Kidney (tissue), 14 donors: ENCODE measurements around the gene PLXNA1. TPM values are rescaled to one million over a fixed set of nuclear protein-coding genes. Genes with fewer than 3 reads are reported as not detected.

Experiments used
- DNase-seq, 5 donors: peaks; one replicate each; pipeline ENCODE4 v3.0.0-alpha.2; 2013 to 2020
- FAIRE-seq: peaks from 2 replicates; lab custom pipeline; 2012; peaks lifted over from hg19 to GRCh38; lab: Jason Lieb, UNC
- H3K27ac ChIP-seq, 2 donors: one replicate each; pipeline ENCODE4 v1.7.0; 2013; ENCODE audit warnings: low read depth in 2 of 2, low read length in 2 of 2, inconsistent platforms in 1 of 2
- H3K27me3 ChIP-seq: one replicate; pipeline ENCODE4 v1.7.1; 2013; ENCODE audit warnings: low read length, inconsistent platforms; ENCODE audit not compliant: control insufficient read depth, insufficient read depth
- H3K36me3 ChIP-seq, 3 donors: one replicate each; pipeline versions ENCODE4 v1.7.0 to v1.7.1; 2013; ENCODE audit warnings: low read length in 3 of 3, control low read depth in 1 of 3, inconsistent platforms in 1 of 3; ENCODE audit not compliant: insufficient read depth in 3 of 3, control insufficient read depth in 2 of 3
- H3K4me1 ChIP-seq, 3 donors: one replicate each; pipeline versions ENCODE4 v1.7.0 to v1.7.1; 2013; ENCODE audit warnings: low read length in 3 of 3, inconsistent platforms in 1 of 3, low read depth in 1 of 3; ENCODE audit not compliant: control insufficient read depth in 2 of 3, insufficient read depth in 2 of 3
- H3K4me3 ChIP-seq, 3 donors: one replicate each; pipeline versions ENCODE4 v1.7.0 to v1.8.1; 2013; ENCODE audit warnings: low read length in 3 of 3, control low read depth in 1 of 3, inconsistent platforms in 1 of 3
- H3K9ac ChIP-seq, 3 donors: one replicate each; pipeline versions ENCODE4 v1.7.0 to v1.7.1; 2013; ENCODE audit warnings: low read length in 3 of 3, control low read depth in 1 of 3, inconsistent platforms in 1 of 3
- H3K9me3 ChIP-seq, 3 donors: one replicate each; pipeline versions ENCODE4 v1.7.0 to v1.7.1; 2013; ENCODE audit warnings: low read length in 3 of 3, control low read depth in 1 of 3, inconsistent platforms in 1 of 3; ENCODE audit not compliant: control insufficient read depth in 2 of 3, insufficient read depth in 1 of 3
- CTCF ChIP-seq: IDR thresholded peaks from 3 replicates; pipeline ENCODE4 v1.5.1; 2012; ENCODE audit warnings: mild to moderate bottlenecking, moderate library complexity, borderline replicate concordance; ENCODE audit not compliant: insufficient read depth; ENCODE audit errors: extremely low read depth
- intact Hi-C: fragments of 100-400 bp; cut with DNase I; formaldehyde crosslinking; loops from one replicate; pipeline ENCODE4 v1.11.1; 2022
- polyA plus RNA-seq: library from polyadenylated mRNA; stranded (reverse); fragments of 350-450 nt; fragmentation: Illumina TruSeq; extraction: RNeasy Lipid Tissue Mini Kit (QIAGEN cat#74804); gene quantifications from one replicate; pipeline ENCODE4 v1.2.3, GENCODE V29; 2014; ENCODE audit warnings: low read depth, low replicate concordance; ENCODE audit not compliant: insufficient read depth
- total RNA-seq: library from RNA; stranded (reverse); fragmentation: NEBNext Ultra II Directional; extraction: Animal tissue kit (Norgen Biotek cat#: 25700); gene quantifications from one replicate; pipeline ENCODE4 v1.2.1, GENCODE V29; 2021
- donor health status: control.
- donor health status: control.
- donor health status: control.
- donor health status: control.
- donor health status: control.
- donor health status: DM: yes; HTN: yes; CAD: no.
- donor health status: Normal renal cell carcinoma (clear cell type).

Gene PLXNA1
- total and polyA plus RNA-seq, 2 donors from 2014 or later, result 5.3 to 29.0 TPM

GRCh38 chr3:126960604-126960995 is 22.3 kb upstream of the PLXNA1 start:
- DNase-seq, result peak in 1 of 5 donors; percentile 67
- Histone ChIP-seq H3K27ac (no peak overlapping the region), H3K9ac (no peak overlapping the region), H3K4me3 (no peak overlapping the region), H3K27me3 (no peaks in the 10 kb centered on the region), H3K4me1 (peaks cover 0 to 14% (median 0%) of the 10 kb centered on the region in 3 donors), H3K9me3 (no peaks in the 10 kb centered on the region), H3K36me3 (peaks cover 0 to 4% (median 0%) of the 10 kb centered on the region in 3 donors)
- intact Hi-C loops, result no loop called here
- no peak for FAIRE-seq
- TF ChIP-seq CTCF, result no peak

DNA sequence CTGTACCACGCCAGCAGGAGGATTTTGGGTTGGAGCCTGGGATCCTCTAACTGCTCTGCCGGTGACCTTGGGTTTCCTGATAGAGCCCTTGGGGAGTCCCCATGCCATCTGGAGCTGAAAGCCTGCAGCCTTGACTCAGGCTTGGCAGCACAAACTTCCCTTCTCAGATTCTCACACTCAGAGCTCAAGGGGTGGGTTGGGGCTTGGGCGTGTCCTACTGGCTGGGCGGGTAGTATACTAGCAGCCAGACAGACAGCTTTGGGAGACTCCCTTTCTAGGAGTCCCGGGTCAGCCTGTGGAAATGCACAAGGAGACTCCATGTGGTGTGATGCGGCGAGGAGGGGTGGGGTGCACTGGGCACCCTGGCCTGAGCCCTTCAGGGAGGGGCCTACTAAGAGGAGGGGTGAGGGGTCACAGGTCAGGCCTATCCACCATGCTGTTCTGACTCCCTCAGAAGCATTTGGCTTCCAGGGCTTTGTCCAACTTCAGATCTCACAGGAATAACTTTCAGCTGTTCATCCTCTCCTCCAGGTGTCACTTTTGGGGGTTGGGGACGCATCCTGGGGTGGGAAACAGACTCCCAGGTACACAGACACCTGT is 21.6 kb upstream of the PLXNA1 start:
- FAIRE-seq, result no peak

GRCh38 chr3:126961791-126962461 is 21.0 kb upstream of the PLXNA1 start:
- Histone ChIP-seq H3K36me3 (peaks cover 0 to 4% (median 0%) of the 10 kb centered on the region in 3 donors), H3K4me1 (peaks cover 0 to 14% (median 0%) of the 10 kb centered on the region in 3 donors), H3K27me3 (no peaks in the 10 kb centered on the region), H3K9ac (no peak overlapping the region), H3K4me3 (no peak overlapping the region), H3K27ac (peak overlapping the region in 1 of 2 donors; percentile 57), H3K9me3 (no peaks in the 10 kb centered on the region)
- FAIRE-seq, result no peak
- TF ChIP-seq CTCF, result no peak
- peak in 2 of 5 donors; percentile 25 to 76 for DNase-seq
- intact Hi-C loops, result no loop called here

More for the DNA sequence above, 21.6 kb upstream of the PLXNA1 start:
- Histone ChIP-seq H3K4me3 (no peak overlapping the region), H3K4me1 (peaks cover 0 to 14% (median 0%) of the 10 kb centered on the region in 3 donors), H3K9me3 (no peaks in the 10 kb centered on the region), H3K27me3 (no peaks in the 10 kb centered on the region), H3K9ac (no peak overlapping the region), H3K36me3 (peaks cover 0 to 4% (median 0%) of the 10 kb centered on the region in 3 donors), H3K27ac (peak overlapping the region in 1 of 2 donors; percentile 57)
- peak in 1 of 5 donors; percentile 74 for DNase-seq
- intact Hi-C loops, result no loop called here
- no peak for TF ChIP-seq CTCF
